Endothelial cell of umbilical vein (primary cell): ENCODE measurements around the gene HCFC2. TPM values are rescaled to one million over a fixed set of nuclear protein-coding genes. Genes with fewer than 3 reads are reported as not detected.

ENCODE experiments used
- BruUV-seq: library from RNA; stranded (reverse); fragments of 400-500 nt; replicated peaks from 2 replicates; lab custom pipeline; 2021; lab: Mats Ljungman, UMichigan
- CTCF ChIA-PET: fragments of 300-600, 350-600 bp; sonication (Branson Sonifier 250); formaldehyde crosslinking; loops from one replicate; lab custom pipeline; 2021; ENCODE audit warnings: antibody characterized with exemption, inconsistent platforms; lab: Charles Lee
- POLR2A ChIA-PET: fragments of 300-600, 350-600 bp; sonication (Branson Sonifier 250); formaldehyde crosslinking; loops from one replicate; lab custom pipeline; 2021; ENCODE audit warnings: antibody characterized with exemption, inconsistent platforms; lab: Charles Lee
- DNase-seq: peaks from one replicate; pipeline ENCODE4 v3.0.0-alpha.2; 2011; ENCODE audit warnings: low read depth, low spot score
- FAIRE-seq: peaks from 2 replicates; lab custom pipeline; 2011; peaks lifted over from hg19 to GRCh38; lab: Jason Lieb, UNC
- H2AFZ ChIP-seq: 2 replicates; pipeline ENCODE4 v1.6.0; 2012; ENCODE audit warnings: low read depth, low read length, control low read depth, inconsistent platforms
- H3K27ac ChIP-seq: 2 replicates; pipeline ENCODE4 v1.5.1; 2011; ENCODE audit warnings: low read depth, mild to moderate bottlenecking, control low read depth, low read length, moderate library complexity; ENCODE audit not compliant: insufficient read depth
- H3K27me3 ChIP-seq, 2 experiments: 2 replicates each; pipeline versions ENCODE4 v1.6.0 to v1.6.1; 2011; ENCODE audit warnings: low read length in 2 of 2, mixed read lengths in 1 of 2; ENCODE audit not compliant: control insufficient read depth in 2 of 2, insufficient read depth in 2 of 2
- H3K36me3 ChIP-seq, 2 experiments: 2 replicates in 1 of 2; 3 replicates in 1 of 2; pipeline ENCODE4 v1.5.1; 2011; ENCODE audit warnings: low read length in 2 of 2, mild to moderate bottlenecking in 1 of 2, moderate library complexity in 1 of 2; ENCODE audit not compliant: control insufficient read depth in 2 of 2, insufficient read depth in 2 of 2; ENCODE audit errors: extremely low read depth in 1 of 2
- H3K4me1 ChIP-seq: 3 replicates; pipeline ENCODE4 v1.5.1; 2011; ENCODE audit warnings: mild to moderate bottlenecking, low read length; ENCODE audit not compliant: control insufficient read depth, insufficient read depth; ENCODE audit errors: extremely low read depth
- H3K4me2 ChIP-seq: 2 replicates; pipeline ENCODE4 v1.6.1; 2011; ENCODE audit warnings: low read length, control low read depth, mixed read lengths; ENCODE audit not compliant: insufficient read depth
- H3K4me3 ChIP-seq, 3 experiments: fragments of 200-600 bp in 1 of 3; sonication (generic), shearing (Covaris generic) in 1 of 3; replicated peaks in 1 of 3; 2 replicates each; pipeline ENCODE4 v1.5.1; 2011 to 2016; ENCODE audit warnings: control low read depth in 3 of 3, low read length in 3 of 3, mild to moderate bottlenecking in 2 of 3, inconsistent platforms in 1 of 3, low read depth in 1 of 3, moderate library complexity in 1 of 3; ENCODE audit not compliant: insufficient read depth in 1 of 3
- H3K79me2 ChIP-seq: 2 replicates; pipeline ENCODE4 v1.6.0; 2012; ENCODE audit warnings: low read length, inconsistent platforms; ENCODE audit not compliant: control insufficient read depth, insufficient read depth
- H3K9ac ChIP-seq: replicated peaks from 2 replicates; pipeline ENCODE3; 2011; ENCODE audit warnings: low read length, control low read depth; ENCODE audit not compliant: insufficient read depth; ENCODE audit errors: extremely low read depth
- H3K9me1 ChIP-seq: replicated peaks from 3 replicates; pipeline ENCODE4 v1.6.0; 2011; ENCODE audit warnings: mild to moderate bottlenecking, low read length; ENCODE audit not compliant: control insufficient read depth, insufficient read depth; ENCODE audit errors: extremely low read depth
- H3K9me3 ChIP-seq: replicated peaks from 2 replicates; pipeline ENCODE4 v1.5.1; 2012; ENCODE audit warnings: low read length, inconsistent platforms; ENCODE audit not compliant: control insufficient read depth, insufficient read depth
- H4K20me1 ChIP-seq: replicated peaks from 2 replicates; pipeline ENCODE3; 2011; ENCODE audit warnings: mild to moderate bottlenecking, low read length; ENCODE audit not compliant: control insufficient read depth, insufficient read depth; ENCODE audit errors: extremely low read depth
- EZH2 ChIP-seq: IDR thresholded peaks from 2 replicates; pipeline ENCODE4 v1.6.1; 2012; ENCODE audit warnings: borderline replicate concordance, low read depth, mild to moderate bottlenecking, moderate library complexity, low read length, inconsistent platforms; ENCODE audit not compliant: severe bottlenecking
- FOS ChIP-seq: IDR thresholded peaks from 2 replicates; pipeline ENCODE4 v1.6.1; 2011; ENCODE audit warnings: mild to moderate bottlenecking, low read length, moderate library complexity, borderline replicate concordance; ENCODE audit not compliant: insufficient read depth
- GATA2 ChIP-seq: IDR thresholded peaks from 2 replicates; pipeline ENCODE4 v1.7.0; 2011; ENCODE audit warnings: low read depth, mild to moderate bottlenecking, moderate library complexity, mixed read lengths, low read length; ENCODE audit not compliant: insufficient read length, insufficient read depth
- JUN ChIP-seq: IDR thresholded peaks from 2 replicates; pipeline ENCODE4 v1.6.1; 2011; ENCODE audit warnings: borderline replicate concordance, low read depth; ENCODE audit not compliant: insufficient read length, insufficient read depth
- MYC ChIP-seq: IDR thresholded peaks from one replicate; pipeline ENCODE4 v1.6.1; 2011; ENCODE audit warnings: mild to moderate bottlenecking, low read depth, low read length
- POLR2A ChIP-seq: IDR thresholded peaks from 2 replicates; pipeline ENCODE4 v1.6.1; 2012; ENCODE audit warnings: low read depth, mild to moderate bottlenecking, control low read depth, low read length
- POLR2AphosphoS5 ChIP-seq: IDR thresholded peaks from 2 replicates; pipeline ENCODE4 v1.6.1; 2012; ENCODE audit warnings: low read depth, mild to moderate bottlenecking, control low read depth, low read length, moderate library complexity; ENCODE audit not compliant: insufficient read depth
- dilution Hi-C: fragments of 300-500 bp; cut with MboI; formaldehyde crosslinking; loops from one replicate; pipeline ENCODE4 v1.15.0; 2019; ENCODE audit warnings: low sequenced_read_pairs; ENCODE audit not compliant: extremely low pct_ligation_motif_present
- intact Hi-C: fragments of 100-400 bp; cut with micrococcal nuclease; formaldehyde crosslinking; loops from one replicate; pipeline ENCODE4 v1.10.0; 2022
- polyA plus RNA-seq, 4 experiments: library from polyadenylated mRNA; depleted of rRNA in 3 of 4; stranded (reverse) in 3 of 4; unstranded in 1 of 4; fragments of >200 nt; gene quantifications; 2 replicates each; pipeline versions ENCODE4 v1.2.1 to v1.2.3, GENCODE V29; 2011 to 2012; ENCODE audit warnings: missing spikeins in 1 of 4
- total RNA-seq: library from RNA; stranded (reverse); gene quantifications from 2 replicates; pipeline ENCODE4 v1.2.3, GENCODE V29; 2021
- TF ChIP-seq, protein P1 (sequence below), 2 donors: IDR thresholded peaks; 1 replicate in 1 of 2; 2 replicates in 1 of 2; pipeline ENCODE4 v1.5.1; 2011; ENCODE audit warnings: low read length in 2 of 2, mild to moderate bottlenecking in 2 of 2, moderate library complexity in 2 of 2, control low read depth in 1 of 2, inconsistent platforms in 1 of 2, low read depth in 1 of 2; ENCODE audit not compliant: insufficient read depth in 1 of 2; ENCODE audit errors: extremely low read depth in 1 of 2
- TF ChIP-seq, protein P2 (sequence below): IDR thresholded peaks from 2 replicates; pipeline ENCODE4 v1.6.1; 2011; ENCODE audit not compliant: insufficient read depth, insufficient read length

HCFC2 gene
- total and polyA plus RNA-seq, 2 donors (not counting 3 experiments of a cell fraction or from before 2014, with no cell fraction given), result 6.0 to 15.6 TPM

GRCh38 chr12:104079024-104079423, 14.7 kb downstream of the HCFC2 start:
- Histone ChIP-seq H3K9me3 (no peaks in the 10 kb centered on the region), H3K4me3 (no peak overlapping the region), H3K4me1 (no peaks in the 10 kb centered on the region), H2AFZ (no peak overlapping the region), H3K9ac (no peak overlapping the region), H3K27me3 (no peaks in the 10 kb centered on the region), H3K9me1 (no peaks in the 10 kb centered on the region), H3K79me2 (peaks cover 8% of the 10 kb centered on the region), H3K4me2 (no peak overlapping the region), H3K36me3 (peaks cover 0 to 3% of the 10 kb centered on the region in 2 experiments), H4K20me1 (no peaks in the 10 kb centered on the region), H3K27ac (no peak overlapping the region)
- TF ChIP-seq MYC, result no peak
- TF ChIP-seq, protein P1, sequence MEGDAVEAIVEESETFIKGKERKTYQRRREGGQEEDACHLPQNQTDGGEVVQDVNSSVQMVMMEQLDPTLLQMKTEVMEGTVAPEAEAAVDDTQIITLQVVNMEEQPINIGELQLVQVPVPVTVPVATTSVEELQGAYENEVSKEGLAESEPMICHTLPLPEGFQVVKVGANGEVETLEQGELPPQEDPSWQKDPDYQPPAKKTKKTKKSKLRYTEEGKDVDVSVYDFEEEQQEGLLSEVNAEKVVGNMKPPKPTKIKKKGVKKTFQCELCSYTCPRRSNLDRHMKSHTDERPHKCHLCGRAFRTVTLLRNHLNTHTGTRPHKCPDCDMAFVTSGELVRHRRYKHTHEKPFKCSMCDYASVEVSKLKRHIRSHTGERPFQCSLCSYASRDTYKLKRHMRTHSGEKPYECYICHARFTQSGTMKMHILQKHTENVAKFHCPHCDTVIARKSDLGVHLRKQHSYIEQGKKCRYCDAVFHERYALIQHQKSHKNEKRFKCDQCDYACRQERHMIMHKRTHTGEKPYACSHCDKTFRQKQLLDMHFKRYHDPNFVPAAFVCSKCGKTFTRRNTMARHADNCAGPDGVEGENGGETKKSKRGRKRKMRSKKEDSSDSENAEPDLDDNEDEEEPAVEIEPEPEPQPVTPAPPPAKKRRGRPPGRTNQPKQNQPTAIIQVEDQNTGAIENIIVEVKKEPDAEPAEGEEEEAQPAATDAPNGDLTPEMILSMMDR (IDR thresholded peaks at IDR 0.05; ENCODE audit: extremely low read depth in 1 of 2, insufficient read depth in 1 of 2, low read depth in 1 of 2, low read length in 2 of 2), result no peak
- TF ChIP-seq JUN, result no peak
- TF ChIP-seq EZH2, result no peak
- TF ChIP-seq GATA2, result no peak
- TF ChIP-seq POLR2AphosphoS5, result no peak
- no peak for TF ChIP-seq FOS
- TF ChIP-seq POLR2A, result no peak
- TF ChIP-seq, protein P2, sequence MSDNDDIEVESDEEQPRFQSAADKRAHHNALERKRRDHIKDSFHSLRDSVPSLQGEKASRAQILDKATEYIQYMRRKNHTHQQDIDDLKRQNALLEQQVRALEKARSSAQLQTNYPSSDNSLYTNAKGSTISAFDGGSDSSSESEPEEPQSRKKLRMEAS, result no peak
- dilution Hi-C loops, result no loop called here
- ChIA-PET CTCF (no interaction called here), POLR2A (no interaction called here)
- BruUV-seq, result no TSS peak
- FAIRE-seq (no peak), DNase-seq (no peak)
- intact Hi-C loops, result no loop called here
